Heart left ventricle (tissue), 16 donors: Measurements from ENCODE around the gene DCAKD. TPM values are rescaled to one million over a fixed set of nuclear protein-coding genes. Genes with fewer than 3 reads are reported as not detected.
A peak's percentile ranks its signal among the peaks of the same experiment; 100 is the strongest.

Experiments
- ATAC-seq, 4 donors: fragments of 200-7000 bp; cut with Tn5 transposase; one replicate each; pipeline ENCODE4 v1.9.1; 2020 to 2022; ENCODE audit warnings: moderate library complexity in 4 of 4, mild to moderate bottlenecking in 3 of 4, moderate number of reproducible peaks in 1 of 4
- DNase-seq, 5 donors: peaks; one replicate each; pipeline ENCODE4 v3.0.0-alpha.2; 2020
- H3K27ac ChIP-seq, 12 donors: fragments of 200-600 bp; sonication (generic) in 4 of 12; one replicate each; pipeline versions ENCODE4 v1.5.0 to v1.8.0; 2016 to 2022; ENCODE audit warnings: mild to moderate bottlenecking in 2 of 12
- H3K27me3 ChIP-seq, 9 donors: fragments of 200-600 bp; sonication (generic) in 2 of 9; one replicate each; pipeline versions ENCODE4 v1.5.1 to v1.8.0; 2016 to 2022; ENCODE audit warnings: mild to moderate bottlenecking in 3 of 9
- H3K36me3 ChIP-seq, 9 donors: fragments of 200-600 bp; sonication (generic) in 2 of 9; one replicate each; pipeline versions ENCODE4 v1.5.0 to v1.8.0; 2018 to 2022; ENCODE audit warnings: mild to moderate bottlenecking in 2 of 9
- H3K4me1 ChIP-seq, 12 donors: fragments of 200-600 bp; sonication (generic) in 4 of 12; one replicate each; pipeline versions ENCODE4 v1.5.0 to v1.8.0; 2016 to 2022; ENCODE audit warnings: mild to moderate bottlenecking in 3 of 12
- H3K4me3 ChIP-seq, 12 donors: fragments of 200-600 bp; sonication (generic) in 4 of 12; one replicate each; pipeline versions ENCODE4 v1.5.0 to v1.8.0; 2017 to 2022; ENCODE audit warnings: mild to moderate bottlenecking in 9 of 12, moderate library complexity in 4 of 12
- H3K9me3 ChIP-seq, 12 donors: fragments of 200-600 bp; sonication (generic) in 4 of 12; one replicate each; pipeline versions ENCODE4 v1.5.0 to v1.8.0; 2016 to 2022; ENCODE audit warnings: mild to moderate bottlenecking in 1 of 12
- CTCF ChIP-seq, 12 donors: fragments of 200-600 bp; sonication (generic) in 4 of 12; IDR thresholded peaks; one replicate each; pipeline versions ENCODE4 v1.5.0 to v1.8.0; 2018 to 2022; ENCODE audit warnings: antibody characterized with exemption in 12 of 12, mild to moderate bottlenecking in 5 of 12
- POLR2A ChIP-seq, 2 donors: fragments of 450-650 bp; IDR thresholded peaks; one replicate each; pipeline ENCODE4 v1.6.1; 2017; ENCODE audit warnings: antibody characterized with exemption in 2 of 2, mild to moderate bottlenecking in 2 of 2, moderate library complexity in 2 of 2
- WGBS, 4 donors: extraction: QIAGEN DNeasy Blood & Tissue Kit in 2 of 4; methylation state at CpG; one replicate each; pipeline versions ENCODE4 v1.1.5 to v1.1.7; 2013 to 2018; 5-methylcytosine and 5-hydroxymethylcytosine counted together
- intact Hi-C, 10 donors: fragments of 100-400 bp; cut with DNase I; formaldehyde crosslinking; loops; one replicate each; pipeline versions ENCODE4 v1.11.1 to v1.14.2; 2022
- polyA plus RNA-seq, 2 donors: library from polyadenylated mRNA; stranded (reverse); fragments of 200-250 nt; gene quantifications; one replicate each; pipeline ENCODE4 v1.2.3, GENCODE V29; 2013
- total RNA-seq, 9 donors: library from RNA; depleted of rRNA in 2 of 9; stranded (reverse); fragments of >200 nt in 2 of 9; fragmentation: NEBNext Ultra II Directional in 3 of 9; extraction: Animal tissue kit (Norgen Biotek cat#: 25700) in 3 of 9; gene quantifications; one replicate each; pipeline versions ENCODE4 v1.1.0 to v1.2.4, GENCODE V29; 2016 to 2023
- donor health status: ischemic (EF 13 %, LVEDD 7.1; RV severe dilation, severe dysfunction).
- donor health status: healthy with polysubstance abuse.
- donor health status: DM: no; HTN: yes; CAD: no.
- donor health status: DM: no; HTN: no; CAD: no.
- donor health status: ischemic (EF 25% LVEDD 6.9; RV normal size, moderate dysfunction).
- donor health status: ischemic (EF 25% LVEDD 5.7; RV mildly dilated, moderate dysfunction).
- donor health status: healthy.
- donor health status: DM: yes; HTN: yes; CAD: no.
- donor health status: ischemic (EF 35%, LVEDD 5.7; RV mildly dilated, moderate dysfunction).
- donor health status: nonischemic (EF 11% LVEDD 7.7; RV severe dilation, severe dysfunction).
- donor health status: DM: yes; HTN: yes; CAD: no.
- donor health status: PGD.
- donor health status: ischemic (EF 29% LVEDD 5.4; RV normal size, mild dysfunction).
- donor health status: nonischemic (EF 23%, LVEDD 6.1; RV moderate dilation, normal function).

Gene DCAKD
- total and polyA plus RNA-seq, 11 donors: 15.3 to 60.9 (median 32.4) TPM

- ATAC-seq: peak; percentile 8 to 76 (median 68)
- Histone ChIP-seq H3K27ac (peak overlapping the region in 9 of 12 donors; percentile 18 to 69 (median 46)), H3K27me3 (peaks cover 0 to 27% (median 0%) of the 10 kb centered on the region in 9 donors), H3K4me3 (peak overlapping the region; percentile 27 to 74 (median 55)), H3K9me3 (no peaks in the 10 kb centered on the region), H3K36me3 (peaks cover 0 to 3% (median 0%) of the 10 kb centered on the region in 9 donors), H3K4me1 (peaks cover 0 to 46% (median 31%) of the 10 kb centered on the region in 12 donors)
- WGBS, 4 donors: 3 to 8% (median 3%) methylated on average over 20 to 82 of the region's 82 CpGs
- peak; percentile 45 to 79 (median 52) for DNase-seq
- intact Hi-C loops: loop anchor here in 4 of 10 donors (1.0 to 5.0 kb wide), 3 partner anchors 36 to 99 kb away; no protein-coding TSS in a partner anchor
- TF ChIP-seq POLR2A (IDR thresholded peaks at IDR 0.05) (no peak), CTCF (IDR thresholded peaks at IDR 0.05) (peak; percentile 9 to 77 (median 46))
Measured at GRCh38 chr17:45018848-45019711, 32.4 kb downstream of the DCAKD start.

- no peak for DNase-seq
- Histone ChIP-seq H3K27me3 (peaks cover 0 to 27% (median 0%) of the 10 kb centered on the region in 9 donors), H3K4me3 (peak overlapping the region in 9 of 12 donors; percentile 51 to 74 (median 59)), H3K9me3 (no peaks in the 10 kb centered on the region), H3K27ac (peak overlapping the region in 9 of 12 donors; percentile 18 to 69 (median 46)), H3K4me1 (peaks cover 0 to 46% (median 31%) of the 10 kb centered on the region in 12 donors), H3K36me3 (no peaks in the 10 kb centered on the region)
- WGBS, 4 donors: 24 to 32% (median 28%) methylated on average over 3 to 4 of the region's 4 CpGs
- TF ChIP-seq CTCF (IDR thresholded peaks at IDR 0.05) (no peak), POLR2A (IDR thresholded peaks at IDR 0.05) (no peak)
- ATAC-seq: no peak
- intact Hi-C loops: loop anchor here in 3 of 10 donors (2.0 to 5.0 kb wide), 2 partner anchors 36 kb away; no protein-coding TSS in a partner anchor
Measured at GRCh38 chr17:45018514-45018847, 33.0 kb downstream of the DCAKD start.

- Histone ChIP-seq H3K4me3 (no peak overlapping the region), H3K4me1 (peaks cover 0 to 48% (median 32%) of the 10 kb centered on the region in 12 donors), H3K27me3 (peaks cover 0 to 27% (median 0%) of the 10 kb centered on the region in 9 donors), H3K36me3 (no peaks in the 10 kb centered on the region), H3K9me3 (no peaks in the 10 kb centered on the region), H3K27ac (no peak overlapping the region)
- DNase-seq (no peak), ATAC-seq (no peak)
- TF ChIP-seq CTCF (IDR thresholded peaks at IDR 0.05) (peak in 1 of 12 donors; percentile 8), POLR2A (IDR thresholded peaks at IDR 0.05) (no peak)
- intact Hi-C loops: loop anchor here in 2 of 10 donors (5.0 kb wide), 1 partner anchor 35 kb away; no protein-coding TSS in a partner anchor
- WGBS, 4 donors: 71 to 81% (median 78%) methylated on average over 5 of the region's 5 CpGs
Measured at GRCh38 chr17:45016823-45017222, 34.6 kb downstream of the DCAKD start.

- no peak overlapping the region for H3K27ac ChIP-seq
- WGBS, 4 donors: 71 to 81% (median 77%) methylated on average over 7 of the region's 7 CpGs
- DNase-seq: no peak
- intact Hi-C loops: loop anchor here in 2 of 10 donors (5.0 kb wide), 1 partner anchor 34 kb away; no protein-coding TSS in a partner anchor
- no peaks in the 10 kb centered on the region for H3K36me3 ChIP-seq
- peaks cover 0 to 42% (median 26%) of the 10 kb centered on the region in 12 donors for H3K4me1 ChIP-seq
- no peak overlapping the region for H3K4me3 ChIP-seq
- no peak for TF ChIP-seq POLR2A (IDR thresholded peaks at IDR 0.05)
- TF ChIP-seq CTCF (IDR thresholded peaks at IDR 0.05): no peak
- no peaks in the 10 kb centered on the region for H3K9me3 ChIP-seq
- ATAC-seq: no peak
- peaks cover 0 to 21% (median 0%) of the 10 kb centered on the region in 9 donors for H3K27me3 ChIP-seq
Measured at GRCh38 chr17:45016237-45016636, 35.2 kb downstream of the DCAKD start.
